Ascending aorta (tissue), 2 donors: ENCODE data around the gene CREB5. TPM values are rescaled to one million over a fixed set of nuclear protein-coding genes. Genes with fewer than 3 reads are reported as not detected.
"Not testable (repeated sequence)": the region's sequence is repeated elsewhere in the genome, so short reads cannot be mapped to it uniquely, and the experiment has no call there.

ENCODE experiments used
- DNase-seq, 2 donors: peaks; one replicate each; pipeline ENCODE4 v3.0.0-alpha.2; 2019; ENCODE audit warnings: low spot score in 2 of 2
- H3K27ac ChIP-seq, 2 donors: fragments of 200-600 bp; sonication (generic); one replicate each; pipeline ENCODE4 v1.5.1; 2016 to 2017; ENCODE audit warnings: mild to moderate bottlenecking in 1 of 2
- H3K27me3 ChIP-seq: fragments of 200-600 bp; sonication (generic); one replicate; pipeline ENCODE4 v1.5.1; 2017
- H3K36me3 ChIP-seq, 2 donors: fragments of 200-600 bp; sonication (generic); one replicate each; pipeline ENCODE4 v1.5.1; 2016
- H3K4me1 ChIP-seq, 2 donors: fragments of 200-600 bp; sonication (generic); one replicate each; pipeline ENCODE4 v1.5.1; 2016 to 2017; ENCODE audit warnings: mild to moderate bottlenecking in 1 of 2
- H3K4me3 ChIP-seq, 2 donors: fragments of 200-600 bp; sonication (generic); one replicate each; pipeline ENCODE4 v1.5.1; 2016 to 2017; ENCODE audit warnings: mild to moderate bottlenecking in 1 of 2
- H3K9me3 ChIP-seq, 2 donors: fragments of 200-600 bp; sonication (generic); one replicate each; pipeline ENCODE4 v1.5.1; 2016
- intact Hi-C: fragments of 100-400 bp; cut with DNase I; formaldehyde crosslinking; loops from one replicate; pipeline ENCODE4 v1.15.1; 2023
- total RNA-seq: library from RNA; depleted of rRNA; stranded (reverse); fragments of >200 nt; gene quantifications from one replicate; pipeline ENCODE4 v1.1.0, GENCODE V29; 2016
- TF ChIP-seq, protein P1 (sequence below), 3 experiments: fragments of 200-600 bp in 2 of 3; fragments of 450-650 bp in 1 of 3; sonication (generic) in 2 of 3; IDR thresholded peaks; one replicate each; pipeline ENCODE4 v1.5.1; 2016 to 2019; ENCODE audit warnings: antibody characterized with exemption in 3 of 3, mild to moderate bottlenecking in 1 of 3, moderate library complexity in 1 of 3

CREB5 gene
- total RNA-seq, 1 donor from 2014 or later: 143 TPM

DNA sequence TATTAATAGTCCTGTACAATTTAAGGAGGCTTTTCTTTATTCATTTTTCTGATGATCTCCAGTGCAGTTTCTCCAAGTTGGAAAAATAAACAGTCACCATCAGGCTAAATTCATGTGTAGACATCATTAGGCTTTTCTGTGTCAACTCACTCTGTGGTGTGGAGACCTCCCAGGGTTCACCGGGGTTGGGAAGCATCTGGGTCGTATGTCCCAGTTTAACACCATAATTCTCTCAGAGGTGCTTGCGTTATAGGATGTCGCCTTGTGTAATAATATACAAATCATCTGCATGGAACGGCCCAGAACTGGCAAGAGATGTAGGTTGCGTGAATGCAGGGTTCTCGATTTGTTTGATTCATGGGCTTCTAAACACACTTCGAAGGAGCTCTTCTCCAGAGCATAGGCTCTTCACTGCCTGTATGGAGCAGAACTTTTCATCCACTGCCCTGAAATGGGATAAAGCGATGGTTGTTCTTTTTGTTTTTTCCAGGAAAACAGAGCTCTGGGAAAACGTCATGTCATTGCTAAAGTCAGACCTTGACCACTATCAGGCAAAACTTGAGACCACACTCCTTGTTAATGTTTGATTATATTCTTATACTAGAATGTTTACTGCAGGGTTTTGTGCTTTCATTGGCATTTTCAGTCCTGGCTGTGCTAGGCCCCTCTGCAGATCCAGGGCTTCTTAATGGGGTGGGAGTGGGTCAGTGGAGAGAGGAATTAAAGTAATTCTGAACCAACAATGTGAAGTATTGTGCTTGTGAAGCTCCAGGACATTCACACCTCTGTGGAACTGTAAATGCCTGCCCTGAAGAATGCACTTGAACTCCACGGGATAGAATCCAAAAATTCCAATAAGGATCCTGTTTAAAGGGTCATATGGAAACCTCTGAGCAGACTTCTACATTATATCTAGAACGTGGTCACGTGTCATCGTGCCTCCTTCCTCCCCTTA, 373.0 kb downstream of the CREB5 start:
- Histone ChIP-seq H3K27me3 (no peaks in the 10 kb centered on the region), H3K9me3 (no peaks in the 10 kb centered on the region), H3K27ac (no peak overlapping the region), H3K4me1 (no peaks in the 10 kb centered on the region), H3K4me3 (no peak overlapping the region), H3K36me3 (no peaks in the 10 kb centered on the region)
- TF ChIP-seq, protein P1, sequence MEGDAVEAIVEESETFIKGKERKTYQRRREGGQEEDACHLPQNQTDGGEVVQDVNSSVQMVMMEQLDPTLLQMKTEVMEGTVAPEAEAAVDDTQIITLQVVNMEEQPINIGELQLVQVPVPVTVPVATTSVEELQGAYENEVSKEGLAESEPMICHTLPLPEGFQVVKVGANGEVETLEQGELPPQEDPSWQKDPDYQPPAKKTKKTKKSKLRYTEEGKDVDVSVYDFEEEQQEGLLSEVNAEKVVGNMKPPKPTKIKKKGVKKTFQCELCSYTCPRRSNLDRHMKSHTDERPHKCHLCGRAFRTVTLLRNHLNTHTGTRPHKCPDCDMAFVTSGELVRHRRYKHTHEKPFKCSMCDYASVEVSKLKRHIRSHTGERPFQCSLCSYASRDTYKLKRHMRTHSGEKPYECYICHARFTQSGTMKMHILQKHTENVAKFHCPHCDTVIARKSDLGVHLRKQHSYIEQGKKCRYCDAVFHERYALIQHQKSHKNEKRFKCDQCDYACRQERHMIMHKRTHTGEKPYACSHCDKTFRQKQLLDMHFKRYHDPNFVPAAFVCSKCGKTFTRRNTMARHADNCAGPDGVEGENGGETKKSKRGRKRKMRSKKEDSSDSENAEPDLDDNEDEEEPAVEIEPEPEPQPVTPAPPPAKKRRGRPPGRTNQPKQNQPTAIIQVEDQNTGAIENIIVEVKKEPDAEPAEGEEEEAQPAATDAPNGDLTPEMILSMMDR (IDR thresholded peaks at IDR 0.05): no peak
- intact Hi-C loops: no loop called here
- DNase-seq: no peak

DNA sequence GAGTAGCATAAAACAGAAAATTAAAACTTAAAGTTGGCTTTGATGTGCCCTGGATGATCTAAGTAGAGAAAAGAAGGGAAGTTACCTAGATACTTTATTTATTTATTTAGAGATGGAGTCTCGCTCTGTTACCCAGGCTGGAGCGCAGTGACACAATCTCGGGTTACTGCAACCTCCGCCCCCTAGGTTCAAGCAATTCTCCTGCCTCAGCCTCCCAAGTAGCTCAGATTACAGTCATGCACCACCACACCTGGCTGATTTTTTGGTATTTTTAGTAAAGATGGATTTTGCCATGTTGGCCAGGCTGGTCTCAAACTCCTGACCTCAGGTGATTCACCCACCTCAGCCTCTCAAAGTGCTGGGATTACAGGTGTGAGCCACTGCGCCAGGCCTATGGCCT, 373.8 kb downstream of the CREB5 start:
- H3K4me1 ChIP-seq, H3K36me3 ChIP-seq, DNase-seq, intact Hi-C loops, H3K27ac ChIP-seq, H3K4me3 ChIP-seq, H3K9me3 ChIP-seq, H3K27me3 ChIP-seq: not testable (repeated sequence)

DNA sequence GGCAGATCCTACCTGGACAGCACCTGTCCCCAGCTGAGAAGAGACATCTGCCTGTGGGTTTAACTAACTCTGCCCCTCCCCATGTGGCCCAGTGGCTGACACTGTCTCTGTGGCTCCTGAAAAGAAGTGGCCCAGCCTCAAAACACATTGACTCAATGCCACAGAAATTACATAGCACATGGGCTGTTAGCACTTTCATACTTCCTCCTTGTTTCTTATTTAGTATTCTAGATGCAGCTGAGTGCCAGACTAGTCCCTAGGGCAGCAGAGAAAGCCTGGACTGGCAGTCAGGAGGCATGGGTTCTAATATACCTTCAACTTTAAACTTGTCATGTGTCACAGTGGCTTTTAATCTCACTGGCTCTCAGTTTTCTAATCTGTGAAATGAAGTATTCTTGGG, 374.8 kb downstream of the CREB5 start:
- Histone ChIP-seq H3K36me3 (no peaks in the 10 kb centered on the region), H3K27ac (no peak overlapping the region), H3K4me1 (no peaks in the 10 kb centered on the region), H3K4me3 (no peak overlapping the region), H3K9me3 (no peaks in the 10 kb centered on the region), H3K27me3 (no peaks in the 10 kb centered on the region)
- intact Hi-C loops: no loop called here
- DNase-seq: no peak
- TF ChIP-seq, protein P1 (IDR thresholded peaks at IDR 0.05): no peak

DNA sequence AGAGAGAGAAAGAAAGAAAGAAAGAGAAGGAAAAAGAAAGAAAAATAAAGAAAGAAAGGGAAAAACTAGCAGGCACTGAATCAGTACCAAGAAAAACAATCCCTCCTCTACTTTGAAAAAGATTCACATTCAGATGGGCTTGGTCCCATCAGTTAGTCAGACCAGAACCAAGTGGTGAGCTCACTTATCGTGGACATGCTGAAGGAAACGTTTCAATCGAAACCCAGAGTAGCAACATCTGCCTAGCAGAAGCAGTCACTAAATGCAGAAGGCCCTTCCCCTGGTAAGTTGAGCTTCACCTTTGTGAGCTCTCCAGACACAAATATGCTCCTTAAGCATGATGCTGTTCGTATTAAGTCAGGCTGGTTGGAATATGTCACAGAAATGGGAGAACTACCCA, 378.1 kb downstream of the CREB5 start:
- intact Hi-C loops: no loop called here
- TF ChIP-seq, protein P1 (IDR thresholded peaks at IDR 0.05): no peak
- H3K4me3 ChIP-seq: no peak overlapping the region
- no peaks in the 10 kb centered on the region for H3K27me3 ChIP-seq
- H3K9me3 ChIP-seq: no peaks in the 10 kb centered on the region
- no peaks in the 10 kb centered on the region for H3K4me1 ChIP-seq
- no peak for DNase-seq
- no peak overlapping the region for H3K27ac ChIP-seq
- H3K36me3 ChIP-seq: no peaks in the 10 kb centered on the region

DNA sequence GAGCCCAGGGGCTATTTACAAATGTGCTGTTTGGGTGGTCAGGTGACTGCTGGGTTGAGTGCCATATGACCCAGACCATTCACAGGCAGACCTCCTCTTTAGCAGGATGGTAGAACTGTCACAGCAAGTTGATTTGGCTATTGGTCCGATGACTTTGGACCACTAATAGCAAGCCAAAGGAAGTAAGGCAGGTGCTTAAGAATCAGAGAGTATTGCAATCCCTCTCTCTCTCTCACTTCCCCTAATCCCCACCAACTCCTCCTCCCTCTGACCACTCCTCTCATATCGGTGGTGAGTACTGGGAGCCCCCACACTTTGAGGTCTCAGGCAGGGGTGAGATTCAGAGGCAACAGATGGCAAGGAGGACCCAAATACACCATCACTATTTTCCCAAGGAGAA, 380.5 kb downstream of the CREB5 start:
- DNase-seq: no peak
- Histone ChIP-seq H3K27me3 (no peaks in the 10 kb centered on the region), H3K9me3 (no peaks in the 10 kb centered on the region), H3K36me3 (no peaks in the 10 kb centered on the region), H3K27ac (no peak overlapping the region), H3K4me3 (no peak overlapping the region), H3K4me1 (no peaks in the 10 kb centered on the region)
- intact Hi-C loops: no loop called here
- TF ChIP-seq, protein P1 (IDR thresholded peaks at IDR 0.05): no peak

DNA sequence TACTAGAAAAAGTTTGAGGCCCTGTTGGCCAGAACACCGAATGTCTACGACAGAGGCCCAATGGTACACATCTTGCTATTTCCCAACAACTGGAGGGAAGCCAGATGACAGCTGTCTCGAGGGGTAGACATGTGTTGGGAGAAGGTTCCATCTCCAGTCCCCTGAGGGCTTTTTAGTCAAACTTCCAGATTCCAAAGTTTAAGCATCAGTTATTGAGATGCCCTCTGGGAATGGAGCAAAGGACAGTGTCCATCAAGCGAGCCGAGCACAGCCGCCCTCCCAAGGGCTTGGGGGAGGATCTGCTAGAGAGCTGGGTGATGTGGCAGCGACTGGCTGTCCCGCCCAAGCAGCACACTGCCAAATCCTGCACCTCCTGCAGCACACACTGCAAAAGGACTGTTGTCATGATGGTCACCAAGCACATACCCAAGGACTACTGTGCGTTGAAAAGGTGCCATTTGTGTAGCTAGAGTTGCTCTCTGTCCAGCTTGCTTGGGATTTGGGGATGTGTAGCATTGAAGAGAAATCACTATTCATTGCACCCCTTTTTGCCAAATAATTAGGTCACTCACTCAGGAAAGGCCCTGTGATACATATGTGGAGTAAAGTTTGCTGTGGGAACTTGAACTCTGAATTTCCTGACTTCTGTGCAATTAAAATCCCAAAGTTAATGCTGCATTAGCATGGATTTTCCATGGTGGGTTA, 381.2 kb downstream of the CREB5 start:
- Histone ChIP-seq H3K9me3 (no peaks in the 10 kb centered on the region), H3K36me3 (no peaks in the 10 kb centered on the region), H3K27me3 (no peaks in the 10 kb centered on the region), H3K4me3 (no peak overlapping the region), H3K4me1 (no peaks in the 10 kb centered on the region), H3K27ac (no peak overlapping the region)
- TF ChIP-seq, protein P1 (IDR thresholded peaks at IDR 0.05): no peak
- intact Hi-C loops: no loop called here
- DNase-seq: no peak
